ENCODE data around the gene COQ2. TPM values are rescaled to one million over a fixed set of nuclear protein-coding genes. Genes with fewer than 3 reads are reported as not detected.

The COQ2 gene
- total RNA-seq, 1 experiment from 2014 or later = 15.9 TPM

DNA sequence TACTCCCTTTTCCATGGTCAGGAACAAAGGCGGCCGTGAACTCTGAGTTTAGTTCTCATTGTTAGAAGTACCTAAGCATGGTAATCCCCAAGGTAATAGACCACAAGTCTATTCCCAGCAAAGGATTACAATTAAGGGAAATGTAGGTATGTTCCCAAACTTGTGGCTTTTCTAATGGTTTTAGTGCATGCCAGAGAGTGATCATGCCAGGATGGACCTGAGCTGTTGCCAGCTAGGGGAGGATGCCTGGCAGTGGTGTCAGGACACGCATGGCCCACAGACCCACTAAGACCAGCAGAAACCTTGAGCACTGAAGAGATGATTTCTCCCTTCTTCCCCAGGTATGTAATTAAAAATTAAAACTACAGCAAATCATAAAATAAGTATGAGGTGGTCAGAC lies 60.8 kb downstream of the COQ2 start:
- H3K36me3 ChIP-seq (replicated peaks; ENCODE audit: control insufficient read depth, insufficient read depth, low read length) = no peaks in the 10 kb centered on the region
- no peaks in the 10 kb centered on the region for H3K27me3 ChIP-seq (ENCODE audit: control insufficient read depth, insufficient read depth, low read length)
- no peak for DNase-seq
- no peak overlapping the region for H3K4me3 ChIP-seq (ENCODE audit: insufficient read depth, low read depth, low read length)

DNA sequence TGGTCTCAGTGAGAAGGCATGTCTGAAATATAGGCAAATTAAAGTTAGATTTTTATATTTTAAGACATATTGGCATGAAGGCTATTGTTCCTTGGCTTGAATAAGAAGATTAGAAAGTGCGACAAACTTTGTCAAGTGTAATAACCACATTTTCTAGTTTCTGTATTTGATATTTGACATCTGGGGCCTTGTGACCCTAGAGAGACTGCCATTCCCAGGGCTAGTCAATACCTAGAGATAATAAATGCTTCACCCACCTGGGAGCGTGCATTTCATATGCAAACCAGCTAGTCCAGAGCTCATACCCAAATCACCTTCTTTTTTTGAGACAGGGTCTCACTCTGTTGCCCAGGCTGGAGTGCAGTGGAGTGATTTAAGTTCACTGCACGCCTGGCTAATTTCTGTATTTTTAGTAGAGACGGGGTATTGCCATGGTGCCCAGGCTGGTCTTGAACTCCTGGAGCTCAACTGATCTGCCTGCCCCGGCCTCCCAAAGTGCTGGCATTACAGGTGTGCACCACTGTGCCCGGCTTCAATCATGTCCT lies 62.6 kb downstream of the COQ2 start:
- no peak for DNase-seq
- H3K4me3 ChIP-seq (ENCODE audit: insufficient read depth, low read depth, low read length) = no peak overlapping the region

DNA sequence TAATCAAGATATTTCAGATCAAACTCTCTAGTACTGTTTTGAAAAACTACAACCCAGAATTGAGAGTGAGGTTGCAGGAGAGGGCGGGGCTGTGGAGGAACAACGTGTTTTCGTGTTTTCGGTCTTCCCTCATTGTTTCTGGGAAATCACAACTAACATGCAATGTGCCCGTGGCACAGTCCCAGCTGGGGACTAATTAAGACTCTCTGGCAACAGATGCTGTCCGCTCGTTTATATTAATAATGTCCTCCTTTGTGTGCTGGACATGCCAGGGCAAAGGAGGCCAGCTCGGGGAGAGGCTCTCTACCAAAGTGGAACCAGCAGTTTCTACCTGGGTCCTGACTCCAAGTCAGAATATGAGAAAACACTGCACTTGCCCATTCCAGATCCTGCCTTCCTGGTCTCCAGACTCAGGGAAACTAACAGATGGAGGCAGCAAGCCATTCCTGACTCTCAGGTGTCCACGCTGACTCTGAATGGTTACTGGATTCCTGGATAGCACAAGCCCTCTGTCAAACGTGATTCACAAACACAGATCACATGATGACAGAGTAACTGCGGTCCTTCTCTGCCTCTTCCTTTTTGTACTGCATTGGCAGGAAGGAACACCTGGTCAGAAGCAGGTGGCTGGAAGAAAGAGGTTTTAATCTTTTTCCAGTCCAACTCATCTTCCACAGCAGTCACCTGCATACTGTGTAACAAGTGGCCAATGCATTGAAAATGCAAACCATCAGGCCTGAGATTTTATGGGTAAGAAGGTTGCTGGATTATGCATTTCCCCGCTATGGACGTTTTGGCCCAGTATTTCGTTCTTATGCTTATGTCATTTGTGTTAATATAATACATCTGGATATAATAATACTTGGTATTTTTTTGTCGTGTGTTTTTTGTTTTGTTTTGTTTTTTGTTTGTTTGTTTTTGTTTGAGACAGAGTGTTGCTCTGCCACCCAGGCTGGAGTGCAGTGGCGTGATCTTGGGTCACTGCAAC lies 65.0 kb downstream of the COQ2 start:
- Histone ChIP-seq H3K27me3 (ENCODE audit: control insufficient read depth, insufficient read depth, low read length) (no peaks in the 10 kb centered on the region), H3K36me3 (replicated peaks; ENCODE audit: control insufficient read depth, insufficient read depth, low read length) (no peaks in the 10 kb centered on the region), H3K4me3 (ENCODE audit: insufficient read depth, low read depth, low read length) (no peak overlapping the region)
- no peak for DNase-seq

More for the DNA sequence above, 62.6 kb downstream of the COQ2 start:
- no peaks in the 10 kb centered on the region for H3K27me3 ChIP-seq (ENCODE audit: control insufficient read depth, insufficient read depth, low read length)
- H3K36me3 ChIP-seq (replicated peaks; ENCODE audit: control insufficient read depth, insufficient read depth, low read length) = no peaks in the 10 kb centered on the region

DNA sequence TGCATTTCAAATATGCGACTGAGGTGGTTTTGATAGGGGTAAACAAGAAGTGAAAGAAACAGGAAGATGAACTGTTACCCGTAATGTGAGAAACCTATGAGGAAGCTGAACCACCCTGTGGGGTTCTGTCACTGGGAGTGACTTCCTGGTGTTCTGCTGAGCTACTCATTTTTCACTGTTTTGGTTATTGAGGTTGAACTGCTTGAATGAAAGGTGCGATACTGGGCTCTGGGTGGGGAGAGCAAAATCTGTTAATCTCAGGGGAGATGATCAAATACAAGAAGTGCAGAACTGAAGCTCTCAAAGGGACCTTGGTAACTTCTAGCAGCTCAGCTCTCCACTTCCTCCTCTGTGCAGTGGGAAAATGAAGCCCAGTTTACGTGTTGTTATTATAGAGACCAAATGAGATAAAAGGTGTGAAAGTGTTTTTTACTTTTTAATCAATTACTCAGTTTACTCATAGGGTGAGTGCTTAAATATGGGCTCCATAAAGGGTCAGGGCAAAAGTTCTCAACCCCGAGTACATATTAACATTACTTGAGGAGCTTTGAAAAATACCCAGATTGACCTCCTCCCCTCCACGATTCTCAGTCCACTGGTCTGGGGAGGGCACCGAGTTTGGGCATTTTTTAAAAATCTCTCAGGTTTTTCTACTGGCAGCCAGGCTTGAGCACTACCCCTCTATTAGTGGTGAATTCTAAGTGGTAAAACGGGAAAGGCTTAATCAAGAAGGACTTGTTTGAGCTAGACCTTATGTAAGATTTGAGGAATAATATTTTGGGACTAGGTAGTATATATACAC lies 66.7 kb downstream of the COQ2 start:
- Histone ChIP-seq H3K36me3 (replicated peaks; ENCODE audit: control insufficient read depth, insufficient read depth, low read length) (no peaks in the 10 kb centered on the region), H3K27me3 (ENCODE audit: control insufficient read depth, insufficient read depth, low read length) (no peaks in the 10 kb centered on the region), H3K4me3 (ENCODE audit: insufficient read depth, low read depth, low read length) (no peak overlapping the region)
- no peak for DNase-seq

DNA sequence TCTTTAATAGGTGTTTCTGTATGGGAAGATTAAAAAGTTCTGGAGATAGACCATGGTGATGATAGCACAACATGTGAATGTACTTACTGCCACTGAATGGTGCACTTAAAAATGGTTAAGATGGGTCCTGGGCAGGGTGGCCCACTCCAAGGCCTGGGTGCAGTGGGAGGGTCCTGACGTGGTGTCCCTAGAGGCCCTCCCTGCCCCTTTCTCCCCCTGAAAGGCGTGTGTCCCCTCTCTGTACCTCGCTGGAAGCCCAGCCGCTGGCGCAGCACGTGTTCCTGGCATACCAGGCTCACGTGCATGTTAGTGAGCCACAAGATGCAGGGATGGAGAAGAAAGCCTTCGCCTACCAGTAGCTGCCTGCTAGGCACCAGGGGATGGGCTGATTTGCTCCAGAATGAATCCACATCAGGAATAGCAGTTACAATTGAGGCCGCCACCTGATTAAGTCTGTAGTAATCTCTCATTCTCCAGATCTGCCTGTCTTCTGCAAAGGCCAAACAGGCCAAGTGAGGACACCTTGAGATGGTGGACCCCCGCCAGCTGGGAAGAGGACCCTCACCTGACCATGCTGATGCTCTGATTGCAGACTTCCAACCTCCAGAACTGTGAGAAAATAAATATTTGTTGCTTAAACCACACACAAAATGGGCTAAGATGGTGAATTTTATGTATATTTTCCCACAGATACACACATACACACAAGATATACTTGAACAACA lies 67.5 kb downstream of the COQ2 start:
- H3K36me3 ChIP-seq (replicated peaks; ENCODE audit: control insufficient read depth, insufficient read depth, low read length) = no peaks in the 10 kb centered on the region
- no peak for DNase-seq
- no peak overlapping the region for H3K4me3 ChIP-seq (ENCODE audit: insufficient read depth, low read depth, low read length)
- no peaks in the 10 kb centered on the region for H3K27me3 ChIP-seq (ENCODE audit: control insufficient read depth, insufficient read depth, low read length)

- no peaks in the 10 kb centered on the region for H3K36me3 ChIP-seq (replicated peaks; ENCODE audit: control insufficient read depth, insufficient read depth, low read length)
Measured at GRCh38 chr4:83214079-83214478, 70.5 kb downstream of the COQ2 start.

More at GRCh38 chr4:83214079-83214478, 70.5 kb downstream of the COQ2 start:
- H3K4me3 ChIP-seq (ENCODE audit: insufficient read depth, low read depth, low read length) = no peak overlapping the region
- DNase-seq = no peak
- H3K27me3 ChIP-seq (ENCODE audit: control insufficient read depth, insufficient read depth, low read length) = no peaks in the 10 kb centered on the region

Other genes starting within 250 kb of the COQ2 start
- 77.9 and 89.0 TPM in 2 replicates for gene COPS4, start 249.6 kb downstream of the COQ2 start, total RNA-seq (2014; rRNA removed; shearing (Covaris generic))
- 0.41 and 3.4 TPM in 2 replicates for gene PLAC8, start 170.1 kb downstream of the COQ2 start, total RNA-seq (2014; rRNA removed; shearing (Covaris generic))
- gene HPSE, start 50.0 kb upstream of the COQ2 start, total RNA-seq (2014; rRNA removed; shearing (Covaris generic)) = 0.62 and 0.78 TPM in 2 replicates
- gene HELQ, start 171.0 kb upstream of the COQ2 start, total RNA-seq (2014; rRNA removed; shearing (Covaris generic)) = 6.8 and 9.6 TPM in 2 replicates
- gene MRPS18C, start 171.3 kb upstream of the COQ2 start, total RNA-seq (2014; rRNA removed; shearing (Covaris generic)) = 31.0 and 42.0 TPM in 2 replicates
- gene ABRAXAS1, start 200.3 kb upstream of the COQ2 start, total RNA-seq (2014; rRNA removed; shearing (Covaris generic)) = 15.9 and 17.0 TPM in 2 replicates

All from H7 (cell line).